SU-DHL-6 (cell line): ENCODE data around the gene TMC1.

ENCODE experiments used
- H2AFZ ChIP-seq: fragments of 200-600 bp; sonication (generic); 2 replicates; pipeline ENCODE4 v1.6.1; 2014; ENCODE audit warnings: low read depth, mild to moderate bottlenecking, moderate library complexity, mixed read lengths, antibody characterized with exemption, low read length; ENCODE audit not compliant: severe bottlenecking
- H3F3A ChIP-seq: fragments of 200-600 bp; shearing (Covaris generic); 2 replicates; pipeline ENCODE4 v1.6.0; 2016; ENCODE audit warnings: antibody characterized with exemption, mild to moderate bottlenecking; ENCODE audit not compliant: insufficient read depth
- H3K27ac ChIP-seq: fragments of 200-600 bp; sonication (generic); 2 replicates; pipeline ENCODE4 v1.5.1; 2016; ENCODE audit warnings: low read depth, mild to moderate bottlenecking, low read length, moderate library complexity, mixed read lengths
- H3K27me3 ChIP-seq: fragments of 200-600 bp; sonication (generic), shearing (Covaris generic); 2 replicates; pipeline ENCODE4 v1.6.0; 2014; ENCODE audit warnings: mild to moderate bottlenecking, low read length
- H3K36me3 ChIP-seq: fragments of 200-600 bp; sonication (generic); 2 replicates; pipeline ENCODE4 v1.6.1; 2014; ENCODE audit warnings: mild to moderate bottlenecking, low read length, mixed read lengths
- H3K4me2 ChIP-seq: fragments of 300-600, 200-600 bp; shearing (Covaris generic), sonication (generic); 2 replicates; pipeline ENCODE4 v1.6.0; 2014; ENCODE audit warnings: low read length, low read depth, mild to moderate bottlenecking; ENCODE audit not compliant: poor library complexity, severe bottlenecking
- H3K4me3 ChIP-seq: fragments of 200-600 bp; sonication (generic); 2 replicates; pipeline ENCODE4 v1.5.1; 2014; ENCODE audit warnings: antibody characterized with exemption, low read length, mild to moderate bottlenecking, mixed read lengths; ENCODE audit not compliant: insufficient read depth, poor library complexity, severe bottlenecking
- H3K79me2 ChIP-seq: fragments of 200-600 bp; sonication (generic); 2 replicates; pipeline ENCODE4 v1.6.1; 2014; ENCODE audit warnings: mild to moderate bottlenecking, low read length, moderate library complexity; ENCODE audit not compliant: insufficient read depth
- H3K9ac ChIP-seq: fragments of 200-600 bp; sonication (generic); 2 replicates; pipeline ENCODE4 v1.7.0; 2014; ENCODE audit warnings: mild to moderate bottlenecking, low read length
- H3K9me2 ChIP-seq: fragments of 200-600 bp; sonication (generic); replicated peaks from 2 replicates; pipeline ENCODE4 v1.6.1; 2014; ENCODE audit warnings: low read length; ENCODE audit not compliant: insufficient read depth
- H3K9me3 ChIP-seq: fragments of 200-600 bp; sonication (generic); 2 replicates; pipeline ENCODE4 v1.6.1; 2014; ENCODE audit warnings: low read length, mixed read lengths; ENCODE audit not compliant: insufficient read depth
- H4K20me1 ChIP-seq: fragments of 200-600 bp; sonication (generic); 2 replicates; pipeline ENCODE4 v1.6.1; 2014; ENCODE audit warnings: low read depth, mild to moderate bottlenecking, antibody characterized with exemption, low read length, moderate library complexity, mixed read lengths
- CTCF ChIP-seq: fragments of 200-600 bp; sonication (generic); IDR thresholded peaks from one replicate; pipeline ENCODE4 v1.5.1; 2017; ENCODE audit warnings: antibody characterized with exemption, mild to moderate bottlenecking, low read length, moderate library complexity; ENCODE audit not compliant: insufficient read depth, poor library complexity, severe bottlenecking
- EZH2phosphoT487 ChIP-seq: fragments of 200-600 bp; sonication (generic), shearing (Covaris generic); conservative IDR thresholded peaks from 2 replicates; pipeline ENCODE4 v1.6.1; 2018; ENCODE audit warnings: mild to moderate bottlenecking, antibody characterized with exemption, low read length, moderate library complexity, mixed read lengths

Gene TMC1

GRCh38 chr9:72775570-72775969, 254.2 kb downstream of the TMC1 start:
- Histone ChIP-seq H3K27me3 (no peaks in the 10 kb centered on the region), H3K4me2 (no peak overlapping the region), H3K9ac (no peak overlapping the region), H3K4me3 (no peak overlapping the region), H3K27ac (no peak overlapping the region), H3F3A (no peaks in the 10 kb centered on the region), H3K9me2 (no peaks in the 10 kb centered on the region), H3K36me3 (no peaks in the 10 kb centered on the region), H2AFZ (no peak overlapping the region), H3K79me2 (no peaks in the 10 kb centered on the region), H3K9me3 (no peaks in the 10 kb centered on the region), H4K20me1 (no peaks in the 10 kb centered on the region)
- TF ChIP-seq EZH2phosphoT487 (no peak), CTCF (no peak)

- Histone ChIP-seq H3K27ac (no peak overlapping the region), H3K36me3 (no peaks in the 10 kb centered on the region), H3K9ac (no peak overlapping the region), H3F3A (no peaks in the 10 kb centered on the region), H4K20me1 (no peaks in the 10 kb centered on the region), H3K27me3 (no peaks in the 10 kb centered on the region), H2AFZ (no peak overlapping the region), H3K9me2 (no peaks in the 10 kb centered on the region), H3K4me2 (no peak overlapping the region), H3K4me3 (no peak overlapping the region), H3K9me3 (no peaks in the 10 kb centered on the region), H3K79me2 (no peaks in the 10 kb centered on the region)
- TF ChIP-seq EZH2phosphoT487, result no peak
- no peak for TF ChIP-seq CTCF
These were observed 258.2 kb downstream of the TMC1 start for GRCh38 chr9:72779614-72780013.

GRCh38 chr9:72786948-72787347, 265.5 kb downstream of the TMC1 start:
- Histone ChIP-seq H3K9ac (no peak overlapping the region), H3K79me2 (no peaks in the 10 kb centered on the region)
- TF ChIP-seq EZH2phosphoT487 (no peak), CTCF (no peak)

More at GRCh38 chr9:72786948-72787347, 265.5 kb downstream of the TMC1 start:
- Histone ChIP-seq H3K27ac (no peak overlapping the region), H3K9me3 (no peaks in the 10 kb centered on the region), H3K4me3 (no peak overlapping the region), H3K36me3 (no peaks in the 10 kb centered on the region), H4K20me1 (no peaks in the 10 kb centered on the region), H3K9me2 (no peaks in the 10 kb centered on the region), H2AFZ (no peak overlapping the region), H3F3A (no peaks in the 10 kb centered on the region), H3K4me2 (no peak overlapping the region), H3K27me3 (no peaks in the 10 kb centered on the region)
